ENCODE measurements around the gene ACTA1. TPM values are rescaled to one million over a fixed set of nuclear protein-coding genes. Genes with fewer than 3 reads are reported as not detected.
A peak's percentile ranks its signal among the peaks of the same experiment; 100 is the strongest.

ACTA1 gene
- total RNA-seq, 1 donor from 2014 or later = 0.23 TPM

- Mint-ChIP-seq H3K36me3 (ENCODE audit: low read depth) (no peaks in the 10 kb centered on the region), H3K27ac (ENCODE audit: unreplicated experiment) (peak overlapping the region; percentile 57), H3K27me3 (ENCODE audit: low read depth) (peaks cover 49% of the 10 kb centered on the region), H3K4me1 (peaks cover 19% of the 10 kb centered on the region), H3K9me3 (no peaks in the 10 kb centered on the region), H3K4me3 (no peak overlapping the region)
- DNase-seq (ENCODE audit: low read depth, low spot score) = no peak
- TF ChIP-seq, protein P1, sequence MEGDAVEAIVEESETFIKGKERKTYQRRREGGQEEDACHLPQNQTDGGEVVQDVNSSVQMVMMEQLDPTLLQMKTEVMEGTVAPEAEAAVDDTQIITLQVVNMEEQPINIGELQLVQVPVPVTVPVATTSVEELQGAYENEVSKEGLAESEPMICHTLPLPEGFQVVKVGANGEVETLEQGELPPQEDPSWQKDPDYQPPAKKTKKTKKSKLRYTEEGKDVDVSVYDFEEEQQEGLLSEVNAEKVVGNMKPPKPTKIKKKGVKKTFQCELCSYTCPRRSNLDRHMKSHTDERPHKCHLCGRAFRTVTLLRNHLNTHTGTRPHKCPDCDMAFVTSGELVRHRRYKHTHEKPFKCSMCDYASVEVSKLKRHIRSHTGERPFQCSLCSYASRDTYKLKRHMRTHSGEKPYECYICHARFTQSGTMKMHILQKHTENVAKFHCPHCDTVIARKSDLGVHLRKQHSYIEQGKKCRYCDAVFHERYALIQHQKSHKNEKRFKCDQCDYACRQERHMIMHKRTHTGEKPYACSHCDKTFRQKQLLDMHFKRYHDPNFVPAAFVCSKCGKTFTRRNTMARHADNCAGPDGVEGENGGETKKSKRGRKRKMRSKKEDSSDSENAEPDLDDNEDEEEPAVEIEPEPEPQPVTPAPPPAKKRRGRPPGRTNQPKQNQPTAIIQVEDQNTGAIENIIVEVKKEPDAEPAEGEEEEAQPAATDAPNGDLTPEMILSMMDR (conservative IDR thresholded peaks at IDR 0.05) = no peak
Observed at GRCh38 chr1:229412056-229412455, 21.8 kb downstream of the ACTA1 start.

GRCh38 chr1:229411434-229412055, 22.3 kb downstream of the ACTA1 start:
- H3K4me1 Mint-ChIP-seq = peaks cover 25% of the 10 kb centered on the region
- H3K27ac Mint-ChIP-seq (ENCODE audit: unreplicated experiment) = no peak overlapping the region
- no peak for DNase-seq (ENCODE audit: low read depth, low spot score)
- TF ChIP-seq, protein P1 (conservative IDR thresholded peaks at IDR 0.05) = no peak
- H3K9me3 Mint-ChIP-seq = no peaks in the 10 kb centered on the region
- H3K36me3 Mint-ChIP-seq (ENCODE audit: low read depth) = no peaks in the 10 kb centered on the region
- peaks cover 54% of the 10 kb centered on the region for H3K27me3 Mint-ChIP-seq (ENCODE audit: low read depth)
- peak overlapping the region; percentile 17 for H3K4me3 Mint-ChIP-seq

- peak overlapping the region; percentile 52 for H3K4me3 Mint-ChIP-seq
Observed at GRCh38 chr1:229410692-229411433, 23.0 kb downstream of the ACTA1 start.

DNA sequence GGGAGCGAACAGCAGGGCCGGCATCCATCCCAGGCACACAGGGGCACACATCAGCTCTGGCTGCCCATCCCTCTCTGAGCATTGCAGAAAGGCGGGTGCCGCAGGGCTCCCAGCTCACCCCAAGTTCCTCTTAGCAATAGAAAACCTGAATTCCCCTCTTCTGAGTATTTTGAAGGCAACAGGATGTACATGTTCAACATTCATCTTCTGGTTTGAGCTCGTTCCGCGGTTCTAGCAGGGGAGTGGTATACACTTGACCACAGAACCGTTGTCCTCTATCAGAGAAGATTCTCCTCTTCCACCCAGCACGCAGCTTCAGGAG, 23.6 kb downstream of the ACTA1 start:
- Mint-ChIP-seq H3K4me1 (peaks cover 26% of the 10 kb centered on the region), H3K27me3 (ENCODE audit: low read depth) (peaks cover 60% of the 10 kb centered on the region), H3K36me3 (ENCODE audit: low read depth) (no peaks in the 10 kb centered on the region), H3K4me3 (peak overlapping the region; percentile 52), H3K9me3 (no peaks in the 10 kb centered on the region), H3K27ac (ENCODE audit: unreplicated experiment) (no peak overlapping the region)
- no peak for DNase-seq (ENCODE audit: low read depth, low spot score)
- TF ChIP-seq, protein P1 (conservative IDR thresholded peaks at IDR 0.05) = no peak

More at GRCh38 chr1:229410692-229411433, 23.0 kb downstream of the ACTA1 start:
- TF ChIP-seq, protein P1 (conservative IDR thresholded peaks at IDR 0.05) = no peak
- H3K4me1 Mint-ChIP-seq = peaks cover 26% of the 10 kb centered on the region
- no peak for DNase-seq (ENCODE audit: low read depth, low spot score)
- no peak overlapping the region for H3K27ac Mint-ChIP-seq (ENCODE audit: unreplicated experiment)
- no peaks in the 10 kb centered on the region for H3K9me3 Mint-ChIP-seq
- H3K36me3 Mint-ChIP-seq (ENCODE audit: low read depth) = no peaks in the 10 kb centered on the region
- peaks cover 55% of the 10 kb centered on the region for H3K27me3 Mint-ChIP-seq (ENCODE audit: low read depth)

DNA sequence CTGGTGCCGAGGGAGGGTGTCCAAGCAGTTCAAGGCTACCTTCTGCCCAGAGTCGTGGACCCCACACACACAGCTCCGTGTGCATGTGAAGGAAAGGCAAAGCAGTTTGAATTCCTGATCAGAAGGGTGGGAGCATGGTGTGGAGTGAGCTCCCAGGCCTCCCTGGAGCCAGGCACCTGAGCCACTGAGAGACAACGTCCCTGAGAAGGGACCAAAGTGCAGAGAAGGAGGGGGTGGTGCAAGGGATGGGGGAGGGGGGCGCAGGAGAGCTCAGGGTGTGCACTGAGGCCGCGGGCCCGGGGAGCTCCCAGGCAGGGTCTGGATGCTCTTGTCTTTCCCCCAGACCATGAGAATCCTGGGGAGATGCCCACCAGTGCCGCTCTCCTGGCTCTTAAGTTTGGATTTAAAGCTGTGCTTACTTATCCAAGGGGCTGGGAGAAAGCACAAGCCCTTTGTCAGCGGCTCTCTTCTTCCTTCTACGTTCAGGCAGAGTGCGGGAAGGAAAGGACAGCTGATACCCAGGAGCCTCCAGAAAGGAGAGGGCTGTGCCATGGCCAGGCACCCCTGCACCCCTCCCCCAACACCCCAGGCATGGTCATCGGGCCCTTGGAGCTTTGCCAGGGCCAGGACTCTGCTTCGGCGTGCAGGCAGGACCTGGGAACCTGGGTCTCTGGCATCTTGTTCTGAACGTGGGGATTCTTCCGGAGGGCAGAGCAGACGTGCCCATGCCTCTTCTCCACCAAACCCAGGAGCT, 24.1 kb downstream of the ACTA1 start:
- Mint-ChIP-seq H3K36me3 (ENCODE audit: low read depth) (no peaks in the 10 kb centered on the region), H3K9me3 (no peaks in the 10 kb centered on the region), H3K4me1 (peaks cover 26% of the 10 kb centered on the region), H3K27me3 (ENCODE audit: low read depth) (peaks cover 60% of the 10 kb centered on the region), H3K4me3 (no peak overlapping the region), H3K27ac (ENCODE audit: unreplicated experiment) (peak overlapping the region; percentile 64)
- DNase-seq (ENCODE audit: low read depth, low spot score) = no peak
- TF ChIP-seq, protein P1 (conservative IDR thresholded peaks at IDR 0.05) = no peak

Data from neural crest cell (in vitro differentiated cells).